H9 (cell line): ENCODE measurements around the gene NKX2-3. TPM values are rescaled to one million over a fixed set of nuclear protein-coding genes. Genes with fewer than 3 reads are reported as not detected.

Source experiments
- DNase-seq: peaks from one replicate; pipeline ENCODE4 v3.0.0-alpha.2; 2017
- H2AFZ ChIP-seq: one replicate; pipeline ENCODE4 v1.6.1; 2013; ENCODE audit warnings: mild to moderate bottlenecking, low read length, control low read depth, moderate library complexity
- H2AK5ac ChIP-seq: 2 replicates; pipeline ENCODE4 v1.6.1; 2013; ENCODE audit warnings: low read length, control low read depth, mixed read lengths; ENCODE audit not compliant: insufficient read length
- H2BK120ac ChIP-seq: one replicate; pipeline ENCODE4 v1.6.1; 2013; ENCODE audit warnings: low read depth, mild to moderate bottlenecking, low read length, control low read depth, inconsistent platforms; ENCODE audit not compliant: poor library complexity, severe bottlenecking
- H2BK12ac ChIP-seq: 2 replicates; pipeline ENCODE4 v1.6.1; 2013; ENCODE audit warnings: low read length, control low read depth, mixed read lengths, low read depth; ENCODE audit not compliant: insufficient read length
- H2BK15ac ChIP-seq: 2 replicates; pipeline ENCODE4 v1.6.1; 2013; ENCODE audit warnings: low read depth, low read length, control low read depth
- H2BK20ac ChIP-seq: one replicate; pipeline ENCODE4 v1.6.1; 2013; ENCODE audit warnings: low read depth, mild to moderate bottlenecking, low read length, control low read depth, inconsistent platforms; ENCODE audit not compliant: poor library complexity, severe bottlenecking
- H2BK5ac ChIP-seq: 2 replicates; pipeline ENCODE4 v1.6.1; 2013; ENCODE audit warnings: low read length, control low read depth, mixed read lengths; ENCODE audit not compliant: insufficient read length
- H3K14ac ChIP-seq: 2 replicates; pipeline ENCODE4 v1.6.1; 2013; ENCODE audit warnings: low read length, control low read depth; ENCODE audit not compliant: insufficient read depth
- H3K18ac ChIP-seq: 2 replicates; pipeline ENCODE4 v1.6.1; 2013; ENCODE audit warnings: low read depth, mild to moderate bottlenecking, mixed read lengths, low read length, control low read depth; ENCODE audit not compliant: insufficient read length
- H3K23ac ChIP-seq: 2 replicates; pipeline ENCODE4 v1.6.1; 2013; ENCODE audit warnings: low read length, control low read depth, mixed read lengths, low read depth; ENCODE audit not compliant: insufficient read length
- H3K23me2 ChIP-seq: 2 replicates; pipeline ENCODE4 v1.6.1; 2013; ENCODE audit warnings: low read depth, mild to moderate bottlenecking, mixed read lengths, low read length, control low read depth; ENCODE audit not compliant: insufficient read length, poor library complexity, severe bottlenecking
- H3K27ac ChIP-seq: 2 replicates; pipeline ENCODE4 v1.5.1; 2013; ENCODE audit warnings: low read length, control low read depth, mixed read lengths, low read depth; ENCODE audit not compliant: insufficient read length
- H3K27me3 ChIP-seq: 2 replicates; pipeline ENCODE4 v1.6.1; 2013; ENCODE audit warnings: low read length, control low read depth, inconsistent platforms; ENCODE audit not compliant: insufficient read depth
- H3K4ac ChIP-seq: 2 replicates; pipeline ENCODE4 v1.6.1; 2013; ENCODE audit warnings: low read depth, mild to moderate bottlenecking, control low read depth, inconsistent platforms, low read length, moderate library complexity
- H3K4me1 ChIP-seq: 2 replicates; pipeline ENCODE4 v1.6.1; 2013; ENCODE audit warnings: low read length, control low read depth, inconsistent platforms; ENCODE audit not compliant: insufficient read depth
- H3K4me2 ChIP-seq: 2 replicates; pipeline ENCODE4 v1.6.1; 2013; ENCODE audit warnings: low read length, control low read depth, mixed read lengths; ENCODE audit not compliant: insufficient read length, insufficient read depth
- H3K56ac ChIP-seq: 2 replicates; pipeline ENCODE4 v1.6.1; 2013; ENCODE audit warnings: low read depth, mild to moderate bottlenecking, mixed read lengths, low read length, control low read depth; ENCODE audit not compliant: insufficient read length
- H3K79me1 ChIP-seq: 2 replicates; pipeline ENCODE4 v1.6.1; 2013; ENCODE audit warnings: low read depth, mild to moderate bottlenecking, moderate library complexity, low read length, control low read depth, inconsistent platforms; ENCODE audit not compliant: insufficient read depth, poor library complexity, severe bottlenecking
- H3K79me2 ChIP-seq: 2 replicates; pipeline ENCODE4 v1.6.1; 2013; ENCODE audit warnings: low read length, control low read depth, inconsistent platforms; ENCODE audit not compliant: insufficient read depth
- H3K9ac ChIP-seq: 2 replicates; pipeline ENCODE4 v1.6.1; 2013; ENCODE audit warnings: low read length, control low read depth, mixed read lengths; ENCODE audit not compliant: insufficient read length; ENCODE audit errors: extremely low read depth
- H3K9me3 ChIP-seq: one replicate; pipeline ENCODE4 v1.6.1; 2013; ENCODE audit warnings: low read depth, low read length, inconsistent platforms; ENCODE audit not compliant: control insufficient read depth
- H3T11ph ChIP-seq: one replicate; pipeline ENCODE4 v1.6.1; 2013; ENCODE audit warnings: mild to moderate bottlenecking, low read length, control low read depth, inconsistent platforms
- H4K20me1 ChIP-seq: one replicate; pipeline ENCODE4 v1.6.1; 2013; ENCODE audit not compliant: control insufficient read depth, insufficient read length, insufficient read depth
- H4K5ac ChIP-seq: 2 replicates; pipeline ENCODE4 v1.6.1; 2013; ENCODE audit warnings: low read depth, mild to moderate bottlenecking, mixed read lengths, low read length, control low read depth; ENCODE audit not compliant: insufficient read length
- H4K8ac ChIP-seq: replicated peaks from 2 replicates; pipeline ENCODE4 v1.6.1; 2013; ENCODE audit warnings: low read length, control low read depth, mixed read lengths, low read depth; ENCODE audit not compliant: insufficient read length
- H4K91ac ChIP-seq: 2 replicates; pipeline ENCODE4 v1.6.1; 2013; ENCODE audit warnings: low read depth, mild to moderate bottlenecking, moderate library complexity, mixed read lengths, low read length, control low read depth; ENCODE audit not compliant: insufficient read length
- H3K27ac Mint-ChIP-seq, 3 experiments: 2 replicates in 2 of 3; 3 replicates in 1 of 3; pipeline ENCODE4 v1.8.0; 2020 to 2021; ENCODE audit warnings: mixed read lengths in 3 of 3, mild to moderate bottlenecking in 1 of 3, moderate library complexity in 1 of 3
- H3K27me3 Mint-ChIP-seq: 2 replicates; pipeline ENCODE4 v1.8.0; 2021; ENCODE audit warnings: low read depth, mild to moderate bottlenecking, moderate library complexity, mixed read lengths
- H3K36me3 Mint-ChIP-seq, 3 experiments: 2 replicates in 2 of 3; 3 replicates in 1 of 3; pipeline ENCODE4 v1.8.0; 2020 to 2021; ENCODE audit warnings: low read depth in 3 of 3, mixed read lengths in 3 of 3; ENCODE audit not compliant: insufficient read depth in 1 of 3
- H3K4me1 Mint-ChIP-seq, 2 experiments: 2 replicates each; pipeline ENCODE4 v1.8.0; 2020; ENCODE audit warnings: mixed read lengths in 2 of 2
- H3K4me3 Mint-ChIP-seq, 2 experiments: 2 replicates in 1 of 2; 3 replicates in 1 of 2; pipeline ENCODE4 v1.8.0; 2020 to 2021; ENCODE audit warnings: mild to moderate bottlenecking in 2 of 2, mixed read lengths in 2 of 2, moderate library complexity in 1 of 2
- H3K9me3 Mint-ChIP-seq, 2 experiments: 2 replicates in 1 of 2; 3 replicates in 1 of 2; pipeline ENCODE4 v1.8.0; 2020; ENCODE audit warnings: mild to moderate bottlenecking in 2 of 2, mixed read lengths in 2 of 2, moderate library complexity in 1 of 2
- CTCF ChIP-seq: fragments of 200-600 bp; sonication (generic); conservative IDR thresholded peaks from 3 replicates; pipeline ENCODE4 v1.8.0; 2021; ENCODE audit warnings: antibody characterized with exemption, mild to moderate bottlenecking
- WGBS: extraction: QIAGEN DNeasy Blood & Tissue Kit; methylation state at CpG from one replicate; pipeline ENCODE4 v1.1.7; 2013; ENCODE audit warnings: missing lambda C conversion rate, low lambda C conversion rate, mixed read lengths; ENCODE audit not compliant: insufficient read length; ENCODE audit errors: extremely low coverage; 5-methylcytosine and 5-hydroxymethylcytosine counted together
- total RNA-seq: library from RNA; stranded (reverse); gene quantifications from 2 replicates; pipeline ENCODE4 v1.2.1, GENCODE V29; 2021

NKX2-3 gene
- total RNA-seq, 1 experiment from 2014 or later, result not detected

- no peak overlapping the region for H2BK12ac ChIP-seq
- no peak overlapping the region for H4K8ac ChIP-seq
- no peak overlapping the region for H3K9ac ChIP-seq
- no peak overlapping the region for H3K27ac ChIP-seq
- no peaks in the 10 kb centered on the region for H3K36me3 Mint-ChIP-seq
- H3K4me1 ChIP-seq, result no peaks in the 10 kb centered on the region
- H4K91ac ChIP-seq, result no peak overlapping the region
- H3K23me2 ChIP-seq, result no peaks in the 10 kb centered on the region
- 0 out of 7 replicates have a peak overlapping the region, but pooled peaks of 1 of the 3 experiments have one; percentile 51 for H3K27ac Mint-ChIP-seq
- no peaks in the 10 kb centered on the region for H3K9me3 ChIP-seq
- H3K4me2 ChIP-seq, result no peak overlapping the region
- DNase-seq, result no peak
- no CpG with 5 or more reads among the region's 5 CpGs for WGBS
- peaks cover 2% of the 10 kb centered on the region; the same call in 1 of the 2 replicates for H3K27me3 ChIP-seq
- H3T11ph ChIP-seq, result no peak overlapping the region
- peaks cover 85% of the 10 kb centered on the region for H3K27me3 Mint-ChIP-seq
- no peak overlapping the region for H3K18ac ChIP-seq
- H3K56ac ChIP-seq, result no peak overlapping the region
- no peaks in the 10 kb centered on the region for H3K9me3 Mint-ChIP-seq
- H3K4me1 Mint-ChIP-seq, result peaks cover 4 to 5% of the 10 kb centered on the region in 2 experiments
- no peak overlapping the region for H2BK5ac ChIP-seq
- no peak overlapping the region for H2BK20ac ChIP-seq
- H2AFZ ChIP-seq, result no peak overlapping the region
- H3K79me1 ChIP-seq, result no peaks in the 10 kb centered on the region
- no peak overlapping the region for H3K14ac ChIP-seq
- H4K20me1 ChIP-seq, result no peaks in the 10 kb centered on the region
- TF ChIP-seq CTCF, result no peak
- H3K23ac ChIP-seq, result no peak overlapping the region
- H2BK15ac ChIP-seq, result no peak overlapping the region
- H4K5ac ChIP-seq, result no peak overlapping the region
- H3K79me2 ChIP-seq, result no peaks in the 10 kb centered on the region
- H2AK5ac ChIP-seq, result no peak overlapping the region
- H2BK120ac ChIP-seq, result no peak overlapping the region
- H3K4me3 Mint-ChIP-seq, result no peak overlapping the region
- H3K4ac ChIP-seq, result no peak overlapping the region
Observed at GRCh38 chr10:99487125-99487807, 45.5 kb upstream of the NKX2-3 start.
